ENCODE results near the gene EFCAB11. TPM values are rescaled to one million over a fixed set of nuclear protein-coding genes. Genes with fewer than 3 reads are reported as not detected.

EFCAB11 gene
- total RNA-seq, 6 donors from 2014 or later = 1.9 to 9.4 (median 4.6) TPM

GRCh38 chr14:89911010-89911919 lies 43.3 kb downstream of the EFCAB11 start:
- Histone ChIP-seq H3K27me3 (no peaks in the 10 kb centered on the region), H3K4me1 (peaks cover 0 to 13% (median 5%) of the 10 kb centered on the region in 4 donors), H3K9me3 (no peaks in the 10 kb centered on the region), H3K27ac (no peak overlapping the region), H3K36me3 (no peaks in the 10 kb centered on the region), H3K4me3 (no peak overlapping the region)
- DNase-seq = no peak
- peak in 1 of 2 donors; percentile 63 for ATAC-seq (ENCODE audit: low FRiP score in 2 of 2)
- 35 to 46% methylated on average over 9 to 11 of the region's 11 CpGs for WGBS, 2 donors
- TF ChIP-seq EP300 (IDR thresholded peaks at IDR 0.05) = no peak

GRCh38 chr14:89910691-89911009 lies 43.9 kb downstream of the EFCAB11 start:
- H3K27me3 ChIP-seq = no peaks in the 10 kb centered on the region
- ATAC-seq (ENCODE audit: low FRiP score in 2 of 2) (no peak), DNase-seq (no peak)
- H3K4me3 ChIP-seq = no peak overlapping the region
- H3K36me3 ChIP-seq = no peaks in the 10 kb centered on the region
- TF ChIP-seq EP300 (IDR thresholded peaks at IDR 0.05) (no peak), POLR2AphosphoS5 (IDR thresholded peaks at IDR 0.05) (no peak), CTCF (IDR thresholded peaks at IDR 0.05) (no peak), POLR2A (IDR thresholded peaks at IDR 0.05) (no peak)
- no peaks in the 10 kb centered on the region for H3K9me3 ChIP-seq
- peaks cover 0 to 13% (median 5%) of the 10 kb centered on the region in 4 donors for H3K4me1 ChIP-seq
- WGBS, 2 donors = 50 to 59% methylated on average over 5 of the region's 5 CpGs
- H3K27ac ChIP-seq = no peak overlapping the region

GRCh38 chr14:89909586-89909985 lies 44.9 kb downstream of the EFCAB11 start:
- Histone ChIP-seq H3K4me1 (peaks cover 0 to 9% (median 4%) of the 10 kb centered on the region in 4 donors), H3K4me3 (no peak overlapping the region), H3K27ac (no peak overlapping the region), H3K36me3 (no peaks in the 10 kb centered on the region), H3K27me3 (no peaks in the 10 kb centered on the region), H3K9me3 (no peaks in the 10 kb centered on the region)
- no peak for DNase-seq
- no peak for ATAC-seq (ENCODE audit: low FRiP score in 2 of 2)
- TF ChIP-seq POLR2A (IDR thresholded peaks at IDR 0.05) = no peak
- TF ChIP-seq POLR2AphosphoS5 (IDR thresholded peaks at IDR 0.05) = no peak
- no peak for TF ChIP-seq CTCF (IDR thresholded peaks at IDR 0.05)
- no peak for TF ChIP-seq EP300 (IDR thresholded peaks at IDR 0.05)
- WGBS, 2 donors = 94 to 98% methylated on average over 9 of the region's 9 CpGs

DNA sequence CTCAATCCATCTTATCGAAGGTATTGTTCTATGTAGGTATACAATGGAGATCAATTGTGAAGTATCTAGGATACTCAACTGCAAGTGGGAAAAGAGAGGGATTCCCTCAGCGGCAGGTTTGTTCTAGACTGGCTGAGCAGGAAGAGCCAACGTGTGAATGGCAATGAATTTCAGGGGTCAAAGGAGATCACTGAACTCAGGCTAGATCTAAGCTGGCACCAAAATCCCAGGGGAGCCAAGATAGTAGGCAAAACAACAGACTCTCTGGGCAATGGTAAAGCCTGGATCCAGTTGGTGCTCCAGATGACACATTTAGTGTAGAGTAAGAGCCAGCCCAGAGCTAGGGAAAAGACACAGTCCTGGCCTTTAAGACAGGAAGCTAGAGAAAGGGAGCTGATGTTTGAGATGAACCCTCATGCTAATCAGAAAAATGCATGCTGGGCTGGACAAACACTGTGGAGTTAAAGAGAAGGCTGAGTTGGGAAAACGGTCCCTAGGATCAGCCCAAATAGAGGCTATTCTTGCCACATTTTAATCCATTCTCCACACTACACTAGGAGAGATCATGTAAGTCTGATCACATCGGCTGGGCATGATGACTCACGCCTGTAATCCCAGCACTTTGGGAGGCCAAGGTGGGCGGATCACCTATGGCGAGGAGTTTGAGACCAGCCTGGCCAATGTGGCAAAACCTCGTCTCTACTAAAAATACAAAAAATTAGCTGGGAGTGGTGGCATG lies 45.6 kb downstream of the EFCAB11 start:
- TF ChIP-seq POLR2A (IDR thresholded peaks at IDR 0.05) (no peak), POLR2AphosphoS5 (IDR thresholded peaks at IDR 0.05) (no peak), EP300 (IDR thresholded peaks at IDR 0.05) (no peak)
- no peak overlapping the region for H3K4me3 ChIP-seq
- no peaks in the 10 kb centered on the region for H3K27me3 ChIP-seq
- H3K4me1 ChIP-seq = peaks cover 0 to 9% (median 4%) of the 10 kb centered on the region in 4 donors
- H3K27ac ChIP-seq = no peak overlapping the region
- H3K36me3 ChIP-seq = no peaks in the 10 kb centered on the region
- H3K9me3 ChIP-seq = no peaks in the 10 kb centered on the region
- no peak for DNase-seq
- no peak for ATAC-seq (ENCODE audit: low FRiP score in 2 of 2)
- 93 to 95% methylated on average over 9 of the region's 9 CpGs for WGBS, 2 donors

- no peaks in the 10 kb centered on the region for H3K27me3 ChIP-seq
- peaks cover 0 to 13% (median 5%) of the 10 kb centered on the region in 4 donors for H3K4me1 ChIP-seq
- H3K9me3 ChIP-seq = no peaks in the 10 kb centered on the region
- 80 to 91% methylated on average over 4 of the region's 4 CpGs for WGBS, 2 donors
- TF ChIP-seq POLR2AphosphoS5 (IDR thresholded peaks at IDR 0.05) (no peak), CTCF (IDR thresholded peaks at IDR 0.05) (no peak), EP300 (IDR thresholded peaks at IDR 0.05) (no peak), POLR2A (IDR thresholded peaks at IDR 0.05) (no peak)
- no peak overlapping the region for H3K27ac ChIP-seq
- DNase-seq (no peak), ATAC-seq (ENCODE audit: low FRiP score in 2 of 2) (no peak)
- no peaks in the 10 kb centered on the region for H3K36me3 ChIP-seq
- H3K4me3 ChIP-seq = no peak overlapping the region
These were observed 46.9 kb downstream of the EFCAB11 start for GRCh38 chr14:89907655-89908054.
